Lower leg skin (tissue), 3 donors: Measurements from ENCODE around the gene THAP7.

Experiments
- POLR2A ChIP-seq, 2 donors: fragments of 450-650 bp; IDR thresholded peaks; one replicate each; pipeline ENCODE4 v1.6.1; 2016 to 2017; ENCODE audit warnings: antibody characterized with exemption in 2 of 2, mild to moderate bottlenecking in 1 of 2, moderate library complexity in 1 of 2
- TF ChIP-seq, protein P1 (sequence below), 3 donors: fragments of 450-650 bp; IDR thresholded peaks; one replicate each; pipeline ENCODE4 v1.5.1; 2016; ENCODE audit warnings: antibody characterized with exemption in 3 of 3, mild to moderate bottlenecking in 3 of 3, moderate library complexity in 2 of 3

DNA sequence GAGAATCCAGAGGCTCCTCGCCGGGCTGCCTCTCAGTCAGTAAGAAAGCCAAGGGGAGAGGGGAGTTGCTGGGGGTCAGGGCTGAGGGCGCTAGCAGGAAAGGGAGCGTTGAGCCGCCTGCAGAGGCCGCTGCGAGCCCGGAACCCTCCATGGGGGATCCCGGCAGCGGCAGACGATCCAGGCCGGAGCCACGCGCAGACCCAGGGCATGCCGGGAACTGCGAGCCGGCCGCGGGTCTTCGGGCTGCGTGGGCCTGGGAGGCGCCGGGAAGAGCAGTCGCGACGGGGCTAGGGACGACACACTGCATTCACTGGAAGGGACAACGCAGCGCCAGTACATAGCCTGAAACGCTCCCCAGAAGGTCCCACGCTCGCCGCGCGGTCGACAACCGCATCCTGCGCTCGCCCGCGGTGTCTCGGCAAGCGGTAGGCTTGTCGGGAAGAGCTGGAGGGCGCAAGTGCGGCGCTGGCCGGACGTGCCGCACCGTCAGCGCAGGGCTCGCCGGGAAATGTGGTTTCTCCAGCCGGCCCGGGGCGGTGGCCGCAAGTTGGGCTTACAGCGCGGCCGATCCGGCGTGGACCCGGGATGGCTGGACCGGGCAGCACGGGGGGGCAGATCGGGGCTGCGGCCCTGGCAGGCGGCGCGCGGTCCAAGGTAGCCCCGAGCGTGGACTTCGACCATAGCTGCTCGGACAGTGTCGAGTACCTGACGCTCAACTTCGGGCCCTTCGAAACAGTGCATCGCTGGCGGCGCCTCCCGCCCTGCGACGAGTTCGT is 19.9 kb downstream of the THAP7 start, which contains the start of gene LZTR1:
- TF ChIP-seq, protein P1, sequence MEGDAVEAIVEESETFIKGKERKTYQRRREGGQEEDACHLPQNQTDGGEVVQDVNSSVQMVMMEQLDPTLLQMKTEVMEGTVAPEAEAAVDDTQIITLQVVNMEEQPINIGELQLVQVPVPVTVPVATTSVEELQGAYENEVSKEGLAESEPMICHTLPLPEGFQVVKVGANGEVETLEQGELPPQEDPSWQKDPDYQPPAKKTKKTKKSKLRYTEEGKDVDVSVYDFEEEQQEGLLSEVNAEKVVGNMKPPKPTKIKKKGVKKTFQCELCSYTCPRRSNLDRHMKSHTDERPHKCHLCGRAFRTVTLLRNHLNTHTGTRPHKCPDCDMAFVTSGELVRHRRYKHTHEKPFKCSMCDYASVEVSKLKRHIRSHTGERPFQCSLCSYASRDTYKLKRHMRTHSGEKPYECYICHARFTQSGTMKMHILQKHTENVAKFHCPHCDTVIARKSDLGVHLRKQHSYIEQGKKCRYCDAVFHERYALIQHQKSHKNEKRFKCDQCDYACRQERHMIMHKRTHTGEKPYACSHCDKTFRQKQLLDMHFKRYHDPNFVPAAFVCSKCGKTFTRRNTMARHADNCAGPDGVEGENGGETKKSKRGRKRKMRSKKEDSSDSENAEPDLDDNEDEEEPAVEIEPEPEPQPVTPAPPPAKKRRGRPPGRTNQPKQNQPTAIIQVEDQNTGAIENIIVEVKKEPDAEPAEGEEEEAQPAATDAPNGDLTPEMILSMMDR (IDR thresholded peaks at IDR 0.05), result no peak
- peak in 1 of 2 donors; percentile 62 for TF ChIP-seq POLR2A (IDR thresholded peaks at IDR 0.05)
